MV-4-11 (cell line): Measurements from ENCODE around the gene ERP27.

Experiments
- DNase-seq: peaks from one replicate; lab custom pipeline; 2025; lab: John Stamatoyannopoulos, UW

Gene ERP27

DNA sequence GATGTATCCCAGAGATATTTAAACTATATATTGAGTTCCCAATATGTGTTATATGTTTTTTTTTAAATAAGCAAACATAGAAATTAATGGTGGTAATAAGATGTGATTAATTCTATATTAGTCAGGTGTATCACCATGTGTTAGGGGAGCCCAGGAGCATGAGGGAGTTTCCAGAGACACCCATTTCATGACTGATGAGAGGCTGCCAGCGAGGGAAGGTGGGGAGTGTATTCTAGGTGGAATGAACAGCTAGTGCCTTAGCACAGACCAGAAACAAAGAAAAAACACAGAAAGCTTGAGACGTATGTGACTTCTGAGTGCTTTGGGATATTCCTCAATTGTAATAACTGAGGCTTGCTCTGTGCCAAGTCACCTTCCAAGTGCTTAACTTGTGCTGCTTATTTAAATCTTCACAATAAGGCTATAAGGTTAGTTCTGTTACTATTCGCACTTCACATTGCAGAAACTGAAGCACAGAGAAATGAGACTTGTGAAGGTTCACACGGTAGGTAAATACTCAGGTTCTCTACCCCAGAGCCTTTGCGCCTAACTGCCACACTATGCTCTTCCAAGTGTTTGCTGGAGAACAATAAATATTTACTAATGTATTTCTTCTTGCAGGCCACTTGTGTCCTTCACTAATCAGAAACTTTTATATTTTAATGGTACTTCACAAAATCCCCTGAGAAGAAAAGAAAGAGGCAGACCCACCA, 34.8 kb downstream of the ERP27 start:
- no peak for DNase-seq

DNA sequence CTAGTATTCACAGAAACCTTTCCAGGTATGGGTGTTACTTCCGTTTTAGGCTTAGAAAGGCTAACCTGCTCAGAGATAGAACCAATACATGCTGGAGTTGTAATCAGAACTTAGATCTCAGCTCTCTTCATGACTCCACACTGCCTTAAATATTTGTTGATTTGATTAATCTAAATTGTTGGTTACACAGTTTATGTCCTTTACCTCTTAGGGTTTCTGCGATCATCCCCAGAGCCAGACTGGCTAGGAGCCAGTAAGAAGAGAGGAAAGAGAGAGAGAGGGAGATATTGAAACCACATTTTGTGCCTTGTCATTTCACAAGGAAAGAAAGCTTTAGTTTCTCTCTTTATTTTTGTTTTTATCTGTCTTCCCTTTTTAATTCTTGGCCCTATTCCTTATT, 35.9 kb downstream of the ERP27 start:
- DNase-seq, result no peak

DNA sequence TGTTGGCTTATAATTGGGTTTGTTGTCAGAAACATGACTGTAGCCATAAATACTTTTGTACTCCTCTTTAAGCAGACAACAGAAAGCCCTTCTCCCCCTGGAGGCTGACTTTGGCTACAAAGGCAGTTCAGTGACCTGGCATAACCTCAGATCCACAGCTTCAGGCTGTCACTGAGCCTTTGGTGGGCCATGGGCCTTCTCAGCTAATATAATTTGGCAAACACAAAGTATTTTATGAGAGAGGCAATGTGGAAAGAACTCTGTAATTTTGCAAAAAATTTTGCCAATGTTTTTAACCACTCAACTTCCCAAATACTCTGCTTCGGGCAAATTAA, 37.1 kb downstream of the ERP27 start:
- peak; percentile 26 for DNase-seq

DNA sequence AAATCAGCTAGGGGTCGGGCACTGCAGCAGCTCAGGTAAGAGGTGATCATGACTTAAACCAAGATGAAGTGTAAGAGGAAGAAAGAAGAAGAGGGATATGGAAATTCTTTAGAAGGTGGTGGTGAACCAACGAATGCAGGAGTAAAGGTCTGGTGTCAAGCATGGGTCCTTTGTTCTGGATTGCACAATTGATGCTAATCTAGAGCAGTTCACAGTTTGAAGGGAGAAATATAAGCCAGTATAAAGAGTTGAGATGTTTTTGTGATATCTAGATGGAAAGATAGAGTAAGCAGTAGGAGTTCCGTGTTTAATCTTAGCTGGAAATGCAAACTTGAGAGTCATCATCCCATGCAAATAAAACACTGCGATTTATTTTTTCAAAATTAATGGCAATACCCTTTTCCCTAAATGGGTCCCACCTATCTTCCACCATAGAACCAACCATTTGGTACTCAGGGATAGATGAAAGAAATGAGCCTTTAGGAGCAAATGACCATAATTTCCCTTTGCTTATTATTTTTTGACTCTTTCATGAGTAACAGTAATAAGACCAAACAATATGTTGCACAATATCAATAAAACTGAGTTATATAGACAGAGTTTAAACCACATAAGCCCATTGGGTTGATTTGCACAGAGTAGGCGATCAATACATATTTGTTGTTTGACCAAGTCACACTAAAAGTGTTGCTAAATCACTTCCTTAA, 37.7 kb downstream of the ERP27 start:
- no peak for DNase-seq

DNA sequence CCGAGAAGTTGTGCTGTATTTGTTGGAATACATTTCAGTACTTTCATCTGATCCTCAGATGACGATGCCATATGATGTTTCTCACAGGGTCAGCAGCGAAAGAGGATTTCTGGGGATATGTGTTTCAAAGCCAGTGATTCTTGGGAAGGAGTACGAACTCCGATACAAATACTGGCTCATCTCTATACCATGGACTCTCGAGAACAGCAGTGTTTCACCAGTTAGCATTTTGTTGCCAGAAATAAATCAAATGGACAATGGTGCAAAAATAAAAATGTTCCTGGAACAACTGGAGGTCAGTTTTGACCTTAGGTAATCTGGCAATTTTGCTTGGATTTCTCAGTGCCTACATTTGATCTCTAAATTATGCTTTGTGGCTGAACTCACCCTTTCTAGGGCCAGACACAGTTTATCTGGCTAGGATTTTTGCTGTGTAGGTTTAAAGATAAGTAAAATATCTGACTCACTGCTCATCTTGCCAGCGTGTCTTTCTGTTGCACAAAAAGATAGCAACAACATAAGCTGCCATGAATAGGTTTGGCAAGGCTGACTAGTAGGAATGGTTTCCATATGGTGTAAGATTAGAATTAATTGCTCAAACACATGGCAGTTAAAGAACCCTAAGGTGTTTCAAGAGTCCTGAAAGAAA, 41.7 kb downstream of the ERP27 start:
- DNase-seq, result no peak

DNA sequence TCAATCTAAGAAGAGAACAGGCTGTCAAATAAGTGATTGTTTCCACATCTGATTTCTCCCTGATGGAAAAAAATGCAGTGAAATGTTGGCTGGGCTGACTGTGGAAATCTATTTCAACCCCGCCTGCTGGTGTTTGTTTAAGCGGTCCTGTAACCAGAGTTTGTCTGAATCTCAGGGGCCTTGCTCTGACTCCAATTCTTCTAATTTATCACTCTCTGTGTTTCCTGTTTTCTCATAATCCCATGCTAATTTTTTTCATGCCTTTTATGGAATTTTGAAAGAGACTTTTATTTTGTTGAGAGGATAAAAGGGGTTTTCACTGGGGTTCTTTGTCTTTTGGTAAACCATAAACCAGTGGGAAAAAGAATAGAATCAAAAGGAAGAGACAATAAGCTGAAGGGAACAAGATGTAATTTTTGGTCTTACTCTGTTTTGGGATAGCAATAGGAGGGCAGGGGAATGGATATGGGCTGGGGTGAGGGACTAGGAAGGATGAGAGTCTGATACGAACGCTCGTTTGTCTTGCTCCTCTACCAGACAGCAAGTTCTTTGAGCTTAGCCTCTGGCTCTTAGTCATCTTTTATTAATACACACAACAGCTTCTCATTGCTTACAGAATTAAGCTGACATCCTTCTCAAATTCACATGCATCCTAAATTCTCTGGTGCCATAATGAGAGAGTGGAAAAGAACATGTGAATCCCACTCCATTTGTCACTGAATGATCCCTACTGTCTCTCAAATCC, 44.7 kb downstream of the ERP27 start:
- DNase-seq, result no peak

DNA sequence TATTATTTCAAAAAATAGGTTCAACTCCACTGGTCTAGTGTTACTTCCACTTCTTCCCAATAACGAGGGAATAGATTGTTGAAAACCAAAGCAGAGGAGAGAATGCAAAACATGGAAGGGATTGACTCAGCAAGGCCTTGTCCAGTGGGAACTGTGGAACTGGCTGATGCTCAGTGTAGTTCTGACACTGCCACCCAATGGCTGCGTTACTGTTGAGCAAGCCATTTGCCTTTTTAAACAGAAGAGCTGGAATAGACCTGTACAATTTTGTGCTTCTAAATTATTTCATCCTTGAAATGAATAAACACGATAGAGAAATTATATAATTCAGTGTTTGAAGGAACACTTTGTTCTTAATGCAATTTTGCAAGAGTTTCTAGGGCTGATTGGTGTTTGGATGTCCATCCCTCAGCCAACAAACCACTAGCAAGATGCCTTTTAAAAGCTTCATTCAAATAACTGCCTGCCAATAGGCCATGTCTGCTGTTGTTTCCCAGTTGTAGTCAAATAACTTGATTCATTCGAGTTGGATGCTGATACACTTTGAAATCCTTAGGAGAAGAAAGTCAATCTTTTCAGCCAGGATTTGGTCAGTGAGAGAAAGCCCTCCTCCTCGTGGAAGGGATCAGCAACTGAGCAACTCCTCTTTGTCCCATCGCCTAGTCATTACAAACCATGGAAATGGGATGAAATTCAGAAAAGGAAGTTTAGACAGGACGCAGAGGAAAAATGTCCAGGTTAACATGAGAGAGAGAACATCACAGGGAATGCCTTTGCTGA, 45.4 kb downstream of the ERP27 start:
- peak; percentile 4 for DNase-seq

DNA sequence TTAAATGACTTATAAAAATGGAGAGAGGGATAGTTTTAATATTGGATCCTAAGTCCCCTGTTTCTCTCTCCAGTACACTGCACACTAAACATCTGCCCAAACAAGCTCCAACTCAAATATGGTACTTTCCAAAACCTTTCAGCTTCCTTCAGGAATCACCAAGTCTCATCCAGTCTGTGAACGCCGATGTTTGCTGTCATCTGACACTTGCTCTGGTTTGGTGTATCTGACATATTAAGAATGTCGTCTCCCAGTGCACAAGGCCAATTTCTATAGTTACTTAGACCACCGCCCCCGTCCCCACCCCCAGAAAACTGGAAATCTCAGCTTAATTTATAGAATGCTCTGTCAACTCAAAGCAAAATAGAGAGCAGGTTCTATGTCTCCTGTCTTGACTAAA, 47.6 kb downstream of the ERP27 start:
- no peak for DNase-seq

DNA sequence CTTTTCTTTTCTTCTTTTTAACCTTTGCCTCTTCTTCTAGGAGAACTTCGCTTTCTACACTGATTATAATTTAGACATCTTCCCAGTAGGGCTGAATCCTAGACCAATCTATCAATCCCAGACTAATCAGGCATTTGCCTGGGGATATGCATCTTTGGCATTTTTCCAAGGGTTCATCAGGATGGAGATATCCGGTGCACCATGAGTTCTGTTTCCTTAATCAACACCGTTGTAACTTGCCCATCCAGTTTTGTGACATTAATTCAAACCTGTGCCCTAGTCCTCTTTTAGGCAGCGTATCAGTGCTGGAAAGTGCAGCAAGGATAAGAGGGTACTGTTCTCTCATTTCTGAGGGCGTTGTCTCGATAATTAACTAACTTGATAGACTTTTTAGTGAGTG, 52.1 kb downstream of the ERP27 start:
- DNase-seq, result no peak

DNA sequence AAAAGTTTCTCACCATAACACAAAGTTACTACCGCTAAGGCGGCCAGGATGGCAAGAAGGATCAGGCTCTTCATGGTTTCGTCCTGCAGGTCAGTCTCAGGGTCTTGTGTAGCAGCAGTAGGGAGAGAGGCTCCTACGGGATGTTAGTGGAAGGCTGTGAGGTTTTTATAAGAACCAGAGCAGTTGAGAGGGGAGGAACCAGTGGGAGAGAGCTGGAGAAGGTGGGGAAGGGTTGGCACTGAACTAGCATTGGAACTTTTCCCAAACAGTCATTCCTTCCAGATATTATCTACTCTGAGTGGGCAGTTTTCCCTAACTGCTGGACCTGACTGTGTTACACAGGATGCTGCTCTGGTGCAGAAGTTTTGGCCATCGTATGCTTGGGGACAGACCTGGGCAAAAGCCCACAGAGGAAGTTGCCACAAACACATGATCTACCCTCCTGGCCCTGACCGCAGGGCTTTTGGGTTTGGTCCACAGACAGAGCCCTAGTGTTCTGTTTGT, 52.6 kb downstream of the ERP27 start, which contains the start of gene MGP:
TSS of gene MGP (minus strand) at position 137 of the 504 bp plus-strand sequence. CDS start at position 74, 63 bp downstream.
- no peak for DNase-seq

DNA sequence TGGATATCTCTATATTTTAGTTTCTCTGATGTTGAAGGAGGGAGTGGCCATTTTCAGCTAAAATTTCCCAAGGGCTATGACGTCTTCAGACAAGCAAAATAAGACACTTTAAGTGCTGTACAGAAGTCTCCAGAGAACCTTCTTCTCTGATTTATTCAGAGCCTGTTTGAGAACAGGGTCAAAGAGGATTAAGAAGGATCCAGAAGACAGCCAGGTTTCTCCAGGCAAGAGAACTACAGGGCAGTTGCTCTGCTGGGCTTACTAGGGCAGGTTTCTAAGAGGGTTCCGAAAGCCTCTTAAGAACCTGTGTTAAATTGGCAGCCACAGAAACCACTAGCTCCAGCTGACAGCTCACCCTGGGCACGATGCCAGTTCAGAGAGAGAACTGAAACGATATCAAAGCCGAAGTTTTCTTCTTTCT, 53.9 kb downstream of the ERP27 start:
- DNase-seq, result peak; percentile 93

DNA sequence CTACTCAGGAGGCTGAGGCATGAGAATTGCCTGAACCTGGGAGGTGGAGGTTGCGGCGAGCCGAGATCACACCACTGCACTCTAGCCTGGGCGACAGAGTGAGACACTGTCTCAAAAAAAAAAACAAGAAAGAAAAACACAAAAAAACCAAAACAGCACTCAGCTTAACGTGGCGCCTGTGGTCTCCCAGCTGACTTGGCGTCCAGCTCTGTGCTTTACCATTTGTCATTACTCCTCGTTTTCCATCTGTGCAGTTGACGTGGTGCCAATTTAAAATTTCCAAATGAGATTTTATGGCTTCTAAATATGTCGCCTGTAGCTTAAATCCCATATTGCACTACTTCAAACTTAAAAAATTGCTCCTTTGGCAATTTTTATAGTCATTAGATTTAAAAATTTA, 54.7 kb downstream of the ERP27 start:
- no peak for DNase-seq

DNA sequence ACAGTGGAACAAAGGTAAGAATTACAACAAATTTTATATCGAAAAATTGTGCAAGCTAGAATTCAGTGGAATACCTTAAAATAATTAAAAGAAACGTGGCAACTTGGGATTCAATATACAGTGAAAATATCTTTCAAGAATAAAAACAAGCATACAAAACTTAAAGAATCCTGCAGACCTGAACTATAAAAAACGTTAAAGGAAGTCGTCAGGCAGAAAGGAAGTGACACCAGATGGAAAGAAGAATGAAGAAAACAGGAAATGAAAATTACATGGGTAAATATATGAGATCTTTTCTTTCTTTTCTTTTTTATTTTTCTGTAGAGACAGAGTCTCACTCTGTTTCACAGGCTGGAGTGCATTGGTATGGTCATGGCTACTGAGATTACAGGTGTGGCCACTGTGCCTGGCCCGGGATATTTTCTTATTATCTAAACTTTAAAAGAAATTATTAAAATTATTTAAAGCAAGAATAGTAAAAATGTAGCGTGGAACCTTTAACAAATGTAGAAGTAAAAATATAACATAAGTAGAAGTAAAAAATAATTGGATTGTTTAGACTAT, 57.4 kb downstream of the ERP27 start:
- peak; percentile 61 for DNase-seq

DNA sequence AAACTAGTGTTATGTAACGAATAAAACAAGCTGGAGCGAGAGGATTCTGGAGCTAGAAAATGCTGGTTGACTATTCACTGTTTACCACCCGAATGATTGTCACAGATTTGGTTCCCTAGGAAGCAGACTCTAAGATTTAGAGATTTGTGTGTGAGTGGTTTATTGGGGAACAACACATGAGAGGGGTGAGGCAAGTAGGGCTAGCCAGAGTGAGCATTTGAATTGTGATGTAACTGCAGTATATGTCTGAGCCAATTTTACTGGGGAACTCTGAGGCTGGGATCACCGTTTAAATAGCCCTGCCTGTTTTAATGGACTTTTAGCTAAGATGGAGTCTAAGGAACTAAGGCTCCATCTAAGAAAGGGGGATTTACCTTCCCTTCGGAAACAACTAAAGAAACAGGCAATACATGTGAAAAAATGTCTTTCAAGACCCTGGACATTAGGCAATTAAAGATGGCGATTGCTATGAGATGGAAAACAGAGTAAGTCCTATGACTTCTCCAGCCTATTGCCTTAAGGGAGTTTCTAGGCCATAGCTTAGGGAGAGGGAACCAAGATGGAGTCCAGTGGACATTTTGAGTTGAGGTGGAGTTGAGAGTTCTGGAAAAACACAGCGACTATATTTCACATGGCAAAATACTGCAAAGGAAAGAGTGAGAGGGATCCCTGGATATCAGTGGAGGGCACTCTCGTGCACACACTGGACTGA, 59.0 kb downstream of the ERP27 start:
- no peak for DNase-seq

DNA sequence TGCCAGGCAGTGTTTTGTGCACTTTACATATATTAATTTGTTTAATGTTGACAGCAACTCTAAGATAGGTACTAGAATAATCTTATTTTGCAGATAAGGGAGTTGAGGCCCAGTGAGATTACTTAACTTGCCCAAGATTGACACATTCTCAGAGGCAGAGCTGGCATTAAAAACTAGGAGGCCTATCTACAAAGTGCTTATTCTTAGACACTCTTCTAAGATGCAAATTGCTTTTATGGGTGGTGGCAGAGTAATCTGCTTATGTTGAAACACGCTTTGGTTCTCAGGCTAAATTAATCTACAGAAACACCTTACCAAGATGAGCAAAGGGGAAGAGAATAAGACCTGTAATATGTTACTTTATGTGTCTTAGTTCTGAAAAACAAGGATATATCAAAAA, 59.8 kb downstream of the ERP27 start:
- no peak for DNase-seq

DNA sequence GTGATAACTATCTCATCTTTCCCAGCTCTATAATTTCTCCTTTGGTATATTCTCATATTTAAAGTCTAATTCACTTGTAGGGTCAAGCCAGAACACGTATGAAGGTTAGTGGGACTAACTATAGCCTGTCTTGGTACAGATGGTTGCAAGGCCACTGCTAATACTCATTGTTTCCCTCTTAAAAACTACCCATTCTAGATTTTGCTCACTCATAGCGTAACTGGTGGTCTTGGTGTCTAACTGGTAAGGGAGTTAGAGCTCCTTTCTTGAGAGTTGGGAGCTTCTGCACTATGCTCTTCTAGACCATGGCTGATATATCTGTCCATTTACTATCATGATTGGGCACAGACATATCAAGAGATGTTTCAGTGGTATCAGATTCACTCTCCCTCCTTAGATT, 61.5 kb downstream of the ERP27 start:
- DNase-seq, result no peak

DNA sequence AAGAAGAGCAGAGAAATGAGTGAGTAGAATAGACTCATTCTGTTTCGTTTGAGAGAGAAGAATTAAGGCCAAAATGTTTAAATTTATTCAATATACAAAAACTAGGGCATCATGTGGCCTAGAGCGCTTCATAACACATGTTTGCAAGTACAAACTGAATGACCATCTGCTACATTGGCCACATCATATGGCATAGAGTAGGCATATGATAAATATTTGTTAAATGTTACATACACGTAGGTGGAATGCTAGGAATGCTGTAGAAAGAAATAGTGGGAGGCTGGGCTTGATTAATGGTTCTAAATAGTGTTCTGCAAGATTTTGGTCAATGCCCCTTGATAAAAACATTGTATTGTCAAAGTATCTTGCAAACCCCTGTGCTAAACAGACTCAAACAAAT, 63.5 kb downstream of the ERP27 start:
- no peak for DNase-seq

DNA sequence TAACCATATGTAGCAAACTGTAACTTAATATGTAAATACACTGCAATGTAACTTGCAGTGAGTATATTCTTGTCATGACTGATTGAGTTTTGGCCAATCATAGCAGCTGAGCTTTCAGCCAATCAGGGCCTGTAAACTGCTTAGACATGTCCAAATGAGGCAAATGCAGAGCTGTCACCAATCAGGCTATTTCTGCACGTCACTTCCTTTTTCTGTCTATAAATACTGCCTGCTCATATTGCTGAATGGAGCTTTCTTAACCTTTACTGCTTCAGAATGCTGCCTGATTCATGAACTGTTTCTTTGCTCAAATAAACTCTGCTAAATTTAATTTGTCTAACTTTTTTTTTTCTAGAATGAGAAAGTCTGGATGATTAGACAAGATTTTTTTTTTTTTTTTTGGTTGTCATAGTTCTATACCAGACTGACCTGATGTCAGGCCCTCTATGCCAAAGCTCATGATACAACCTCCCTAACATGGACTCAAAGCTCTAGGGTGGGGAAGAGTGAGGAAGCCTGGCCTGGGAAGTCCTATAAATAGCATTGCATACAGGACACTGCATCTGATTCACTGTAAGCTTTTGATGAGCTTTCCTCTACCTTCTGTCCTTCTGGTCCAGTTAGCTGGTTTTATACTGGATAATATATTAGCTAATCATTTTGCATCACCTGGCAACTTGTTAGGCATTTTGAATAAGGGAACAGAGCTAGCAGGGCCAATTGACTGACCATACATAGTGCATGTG, 64.7 kb downstream of the ERP27 start:
- peak; percentile 71 for DNase-seq

DNA sequence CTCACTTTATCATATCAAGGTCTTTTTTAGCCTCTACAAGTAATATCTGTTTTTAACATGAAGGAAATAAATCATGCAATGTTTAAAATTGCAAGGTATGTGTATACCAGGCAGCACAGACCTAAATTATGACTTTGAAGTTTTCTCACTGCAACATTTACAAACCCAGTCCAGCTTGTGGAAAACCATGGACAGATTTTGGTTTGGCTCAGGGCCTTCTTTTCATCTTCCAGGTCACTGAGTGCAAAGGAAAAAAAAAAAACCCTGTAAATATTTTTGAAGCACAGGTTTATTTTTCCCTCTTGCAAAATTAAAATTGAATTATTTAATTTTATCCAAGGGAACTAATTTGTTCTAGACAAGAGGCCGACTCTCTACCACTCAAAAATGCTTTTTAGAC, 66.5 kb downstream of the ERP27 start:
- DNase-seq, result no peak

DNA sequence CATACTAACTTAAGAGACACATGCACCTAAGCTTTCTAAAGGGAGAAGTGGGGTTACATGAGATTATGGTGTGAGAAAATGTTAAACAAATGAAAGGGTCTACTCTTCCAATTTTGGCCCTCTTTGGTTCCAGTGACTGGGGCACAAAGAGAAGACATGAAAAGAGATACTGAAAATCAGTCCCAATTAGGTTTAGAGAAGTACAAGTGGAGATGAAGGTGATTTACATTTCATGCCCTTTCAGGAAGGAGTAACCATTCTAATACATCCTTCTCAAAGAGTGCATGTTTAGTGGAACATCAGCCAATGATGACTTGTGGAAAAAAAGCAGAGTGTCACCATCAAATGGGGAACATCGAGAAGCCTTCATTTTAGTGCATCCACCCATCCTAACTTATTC, 67.1 kb downstream of the ERP27 start:
- DNase-seq, result no peak
